H9 (cell line): Measurements from ENCODE around the gene OVOL3. TPM values are rescaled to one million over a fixed set of nuclear protein-coding genes. Genes with fewer than 3 reads are reported as not detected.
A peak's percentile ranks its signal among the peaks of the same experiment; 100 is the strongest.

Source experiments
- DNase-seq: peaks from one replicate; pipeline ENCODE4 v3.0.0-alpha.2; 2017
- H2AFZ ChIP-seq: one replicate; pipeline ENCODE4 v1.6.1; 2013; ENCODE audit warnings: mild to moderate bottlenecking, low read length, control low read depth, moderate library complexity
- H2AK5ac ChIP-seq: 2 replicates; pipeline ENCODE4 v1.6.1; 2013; ENCODE audit warnings: low read length, control low read depth, mixed read lengths; ENCODE audit not compliant: insufficient read length
- H2BK120ac ChIP-seq: one replicate; pipeline ENCODE4 v1.6.1; 2013; ENCODE audit warnings: low read depth, mild to moderate bottlenecking, low read length, control low read depth, inconsistent platforms; ENCODE audit not compliant: poor library complexity, severe bottlenecking
- H2BK12ac ChIP-seq: 2 replicates; pipeline ENCODE4 v1.6.1; 2013; ENCODE audit warnings: low read length, control low read depth, mixed read lengths, low read depth; ENCODE audit not compliant: insufficient read length
- H2BK15ac ChIP-seq: 2 replicates; pipeline ENCODE4 v1.6.1; 2013; ENCODE audit warnings: low read depth, low read length, control low read depth
- H2BK20ac ChIP-seq: one replicate; pipeline ENCODE4 v1.6.1; 2013; ENCODE audit warnings: low read depth, mild to moderate bottlenecking, low read length, control low read depth, inconsistent platforms; ENCODE audit not compliant: poor library complexity, severe bottlenecking
- H2BK5ac ChIP-seq: 2 replicates; pipeline ENCODE4 v1.6.1; 2013; ENCODE audit warnings: low read length, control low read depth, mixed read lengths; ENCODE audit not compliant: insufficient read length
- H3K14ac ChIP-seq: 2 replicates; pipeline ENCODE4 v1.6.1; 2013; ENCODE audit warnings: low read length, control low read depth; ENCODE audit not compliant: insufficient read depth
- H3K18ac ChIP-seq: 2 replicates; pipeline ENCODE4 v1.6.1; 2013; ENCODE audit warnings: low read depth, mild to moderate bottlenecking, mixed read lengths, low read length, control low read depth; ENCODE audit not compliant: insufficient read length
- H3K23ac ChIP-seq: 2 replicates; pipeline ENCODE4 v1.6.1; 2013; ENCODE audit warnings: low read length, control low read depth, mixed read lengths, low read depth; ENCODE audit not compliant: insufficient read length
- H3K23me2 ChIP-seq: 2 replicates; pipeline ENCODE4 v1.6.1; 2013; ENCODE audit warnings: low read depth, mild to moderate bottlenecking, mixed read lengths, low read length, control low read depth; ENCODE audit not compliant: insufficient read length, poor library complexity, severe bottlenecking
- H3K27ac ChIP-seq: 2 replicates; pipeline ENCODE4 v1.5.1; 2013; ENCODE audit warnings: low read length, control low read depth, mixed read lengths, low read depth; ENCODE audit not compliant: insufficient read length
- H3K27me3 ChIP-seq: 2 replicates; pipeline ENCODE4 v1.6.1; 2013; ENCODE audit warnings: low read length, control low read depth, inconsistent platforms; ENCODE audit not compliant: insufficient read depth
- H3K4ac ChIP-seq: 2 replicates; pipeline ENCODE4 v1.6.1; 2013; ENCODE audit warnings: low read depth, mild to moderate bottlenecking, control low read depth, inconsistent platforms, low read length, moderate library complexity
- H3K4me1 ChIP-seq: 2 replicates; pipeline ENCODE4 v1.6.1; 2013; ENCODE audit warnings: low read length, control low read depth, inconsistent platforms; ENCODE audit not compliant: insufficient read depth
- H3K4me2 ChIP-seq: 2 replicates; pipeline ENCODE4 v1.6.1; 2013; ENCODE audit warnings: low read length, control low read depth, mixed read lengths; ENCODE audit not compliant: insufficient read length, insufficient read depth
- H3K56ac ChIP-seq: 2 replicates; pipeline ENCODE4 v1.6.1; 2013; ENCODE audit warnings: low read depth, mild to moderate bottlenecking, mixed read lengths, low read length, control low read depth; ENCODE audit not compliant: insufficient read length
- H3K79me1 ChIP-seq: 2 replicates; pipeline ENCODE4 v1.6.1; 2013; ENCODE audit warnings: low read depth, mild to moderate bottlenecking, moderate library complexity, low read length, control low read depth, inconsistent platforms; ENCODE audit not compliant: insufficient read depth, poor library complexity, severe bottlenecking
- H3K79me2 ChIP-seq: 2 replicates; pipeline ENCODE4 v1.6.1; 2013; ENCODE audit warnings: low read length, control low read depth, inconsistent platforms; ENCODE audit not compliant: insufficient read depth
- H3K9ac ChIP-seq: 2 replicates; pipeline ENCODE4 v1.6.1; 2013; ENCODE audit warnings: low read length, control low read depth, mixed read lengths; ENCODE audit not compliant: insufficient read length; ENCODE audit errors: extremely low read depth
- H3K9me3 ChIP-seq: one replicate; pipeline ENCODE4 v1.6.1; 2013; ENCODE audit warnings: low read depth, low read length, inconsistent platforms; ENCODE audit not compliant: control insufficient read depth
- H3T11ph ChIP-seq: one replicate; pipeline ENCODE4 v1.6.1; 2013; ENCODE audit warnings: mild to moderate bottlenecking, low read length, control low read depth, inconsistent platforms
- H4K20me1 ChIP-seq: one replicate; pipeline ENCODE4 v1.6.1; 2013; ENCODE audit not compliant: control insufficient read depth, insufficient read length, insufficient read depth
- H4K5ac ChIP-seq: 2 replicates; pipeline ENCODE4 v1.6.1; 2013; ENCODE audit warnings: low read depth, mild to moderate bottlenecking, mixed read lengths, low read length, control low read depth; ENCODE audit not compliant: insufficient read length
- H4K8ac ChIP-seq: replicated peaks from 2 replicates; pipeline ENCODE4 v1.6.1; 2013; ENCODE audit warnings: low read length, control low read depth, mixed read lengths, low read depth; ENCODE audit not compliant: insufficient read length
- H4K91ac ChIP-seq: 2 replicates; pipeline ENCODE4 v1.6.1; 2013; ENCODE audit warnings: low read depth, mild to moderate bottlenecking, moderate library complexity, mixed read lengths, low read length, control low read depth; ENCODE audit not compliant: insufficient read length
- H3K27ac Mint-ChIP-seq, 3 experiments: 2 replicates in 2 of 3; 3 replicates in 1 of 3; pipeline ENCODE4 v1.8.0; 2020 to 2021; ENCODE audit warnings: mixed read lengths in 3 of 3, mild to moderate bottlenecking in 1 of 3, moderate library complexity in 1 of 3
- H3K27me3 Mint-ChIP-seq: 2 replicates; pipeline ENCODE4 v1.8.0; 2021; ENCODE audit warnings: low read depth, mild to moderate bottlenecking, moderate library complexity, mixed read lengths
- H3K36me3 Mint-ChIP-seq, 3 experiments: 2 replicates in 2 of 3; 3 replicates in 1 of 3; pipeline ENCODE4 v1.8.0; 2020 to 2021; ENCODE audit warnings: low read depth in 3 of 3, mixed read lengths in 3 of 3; ENCODE audit not compliant: insufficient read depth in 1 of 3
- H3K4me1 Mint-ChIP-seq, 2 experiments: 2 replicates each; pipeline ENCODE4 v1.8.0; 2020; ENCODE audit warnings: mixed read lengths in 2 of 2
- H3K4me3 Mint-ChIP-seq, 2 experiments: 2 replicates in 1 of 2; 3 replicates in 1 of 2; pipeline ENCODE4 v1.8.0; 2020 to 2021; ENCODE audit warnings: mild to moderate bottlenecking in 2 of 2, mixed read lengths in 2 of 2, moderate library complexity in 1 of 2
- H3K9me3 Mint-ChIP-seq, 2 experiments: 2 replicates in 1 of 2; 3 replicates in 1 of 2; pipeline ENCODE4 v1.8.0; 2020; ENCODE audit warnings: mild to moderate bottlenecking in 2 of 2, mixed read lengths in 2 of 2, moderate library complexity in 1 of 2
- CTCF ChIP-seq: fragments of 200-600 bp; sonication (generic); conservative IDR thresholded peaks from 3 replicates; pipeline ENCODE4 v1.8.0; 2021; ENCODE audit warnings: antibody characterized with exemption, mild to moderate bottlenecking
- WGBS: extraction: QIAGEN DNeasy Blood & Tissue Kit; methylation state at CpG from one replicate; pipeline ENCODE4 v1.1.7; 2013; ENCODE audit warnings: missing lambda C conversion rate, low lambda C conversion rate, mixed read lengths; ENCODE audit not compliant: insufficient read length; ENCODE audit errors: extremely low coverage; 5-methylcytosine and 5-hydroxymethylcytosine counted together
- total RNA-seq: library from RNA; stranded (reverse); gene quantifications from 2 replicates; pipeline ENCODE4 v1.2.1, GENCODE V29; 2021

OVOL3 gene
- total RNA-seq, 1 experiment from 2014 or later = not detected

DNA sequence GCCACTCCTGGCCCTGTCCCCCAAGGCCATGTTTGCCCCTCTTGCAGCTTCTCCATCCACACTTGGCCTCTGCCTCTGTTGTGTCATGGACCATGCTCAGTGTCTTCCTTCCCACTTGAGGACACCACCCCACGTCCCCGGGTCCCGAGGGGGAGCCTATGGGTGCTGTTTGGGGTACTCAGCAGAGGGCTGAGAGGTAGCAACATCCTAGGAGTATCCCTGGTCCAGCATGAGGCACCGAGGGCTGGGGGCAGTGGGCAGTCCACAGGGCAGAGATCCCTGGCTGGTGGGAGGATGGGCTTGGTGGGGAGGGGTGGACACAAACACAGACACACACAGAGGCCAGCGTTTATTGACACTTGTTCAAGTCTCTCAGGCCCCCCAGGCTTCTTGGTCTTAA lies 39.6 kb downstream of the OVOL3 start:
- no peak overlapping the region for H3K18ac ChIP-seq
- no peak overlapping the region for H2BK20ac ChIP-seq
- no peaks in the 10 kb centered on the region for H3K79me2 ChIP-seq
- no peak overlapping the region for H3K27ac ChIP-seq
- no peak overlapping the region for H2BK120ac ChIP-seq
- H4K20me1 ChIP-seq = no peaks in the 10 kb centered on the region
- H4K8ac ChIP-seq = no peak overlapping the region
- no peak overlapping the region for H2AK5ac ChIP-seq
- H3K4me1 ChIP-seq = no peaks in the 10 kb centered on the region
- no peak overlapping the region for H3K4me3 Mint-ChIP-seq
- no peaks in the 10 kb centered on the region for H3K9me3 Mint-ChIP-seq
- H3K14ac ChIP-seq = no peak overlapping the region
- no peak overlapping the region for H3K9ac ChIP-seq
- no peak overlapping the region for H2BK12ac ChIP-seq
- peaks cover 46 to 72% (median 63%) of the 10 kb centered on the region in 3 experiments; a peak in 6 of 7 replicates for H3K36me3 Mint-ChIP-seq
- H3K23me2 ChIP-seq = no peaks in the 10 kb centered on the region
- no peak for DNase-seq
- H3K4me1 Mint-ChIP-seq = peaks cover 6% of the 10 kb centered on the region in 2 experiments
- no peak overlapping the region for H2BK15ac ChIP-seq
- peak overlapping the region in 2 of 3 experiments; percentile 46 to 86; a peak in 3 of 7 replicates for H3K27ac Mint-ChIP-seq
- H3K56ac ChIP-seq = no peak overlapping the region
- no peak overlapping the region for H3K23ac ChIP-seq
- H4K5ac ChIP-seq = no peak overlapping the region
- H3K27me3 Mint-ChIP-seq = no peaks in the 10 kb centered on the region; the same call in 1 of the 2 replicates
- no peak overlapping the region for H2BK5ac ChIP-seq
- no peak overlapping the region for H3T11ph ChIP-seq
- H4K91ac ChIP-seq = no peak overlapping the region
- H3K9me3 ChIP-seq = no peaks in the 10 kb centered on the region
- no peak overlapping the region for H3K4me2 ChIP-seq
- H3K79me1 ChIP-seq = no peaks in the 10 kb centered on the region
- H3K27me3 ChIP-seq = no peaks in the 10 kb centered on the region
- no peak for TF ChIP-seq CTCF
- H2AFZ ChIP-seq = no peak overlapping the region
- WGBS = no CpG with 5 or more reads among the region's 5 CpGs
- H3K4ac ChIP-seq = no peak overlapping the region
